OCI-LY1 (cell line): ENCODE results near the gene ZNF862.

Experiments used
- H2AFZ ChIP-seq: fragments of 200-600 bp; sonication (generic), shearing (Covaris generic); 2 replicates; pipeline ENCODE4 v1.6.0; 2014; ENCODE audit warnings: antibody characterized with exemption, mild to moderate bottlenecking, low read length
- H3F3A ChIP-seq: fragments of 200-600 bp; sonication (generic), shearing (Covaris generic); 2 replicates; pipeline ENCODE4 v1.6.0; 2014; ENCODE audit warnings: mild to moderate bottlenecking, antibody characterized with exemption, low read length, moderate library complexity; ENCODE audit not compliant: insufficient read depth
- H3K27ac ChIP-seq: fragments of 200-600 bp; sonication (generic); 2 replicates; pipeline ENCODE4 v1.5.1; 2014; ENCODE audit warnings: low read length, mixed run types, mild to moderate bottlenecking, low read depth; ENCODE audit not compliant: poor library complexity, severe bottlenecking
- H3K27me3 ChIP-seq: fragments of 200-600 bp; sonication (generic); 2 replicates; pipeline ENCODE4 v1.6.0; 2014; ENCODE audit warnings: antibody characterized with exemption, mild to moderate bottlenecking, low read length, moderate library complexity; ENCODE audit not compliant: insufficient read depth
- H3K36me3 ChIP-seq: fragments of 200-600 bp; sonication (generic); 2 replicates; pipeline ENCODE4 v1.6.1; 2014; ENCODE audit warnings: mild to moderate bottlenecking, antibody characterized with exemption, low read length, moderate library complexity, mixed read lengths; ENCODE audit not compliant: insufficient read depth
- H3K4me1 ChIP-seq: fragments of 200-600 bp; sonication (generic); 2 replicates; pipeline ENCODE4 v1.5.1; 2014; ENCODE audit warnings: mild to moderate bottlenecking, low read length, moderate library complexity; ENCODE audit not compliant: insufficient read depth, severe bottlenecking
- H3K4me2 ChIP-seq: fragments of 200-600 bp; sonication (generic), shearing (Covaris generic); 2 replicates; pipeline ENCODE4 v1.6.1; 2014; ENCODE audit warnings: low read length
- H3K4me3 ChIP-seq: fragments of 200-600 bp; sonication (generic); 2 replicates; pipeline ENCODE4 v1.5.1; 2014; ENCODE audit warnings: low read length, low read depth, mild to moderate bottlenecking, mixed read lengths; ENCODE audit not compliant: poor library complexity, severe bottlenecking
- H3K79me2 ChIP-seq: fragments of 200-600 bp; shearing (Covaris generic); 2 replicates; pipeline ENCODE4 v1.6.1; 2016; ENCODE audit warnings: mixed run types, low read length, mixed read lengths; ENCODE audit not compliant: insufficient read depth
- H3K9ac ChIP-seq: fragments of 200-600 bp; sonication (generic), shearing (Covaris generic); 2 replicates; pipeline ENCODE4 v1.6.1; 2014; ENCODE audit warnings: mild to moderate bottlenecking, low read length, mixed read lengths
- H3K9me2 ChIP-seq: fragments of 200-600 bp; sonication (generic), shearing (Covaris generic); 2 replicates; pipeline ENCODE4 v1.6.1; 2014; ENCODE audit warnings: low read depth, mild to moderate bottlenecking, low read length, mixed read lengths
- H3K9me3 ChIP-seq: fragments of 200-600 bp; shearing (Covaris generic); 2 replicates; pipeline ENCODE4 v1.6.1; 2014; ENCODE audit warnings: low read length, mixed read lengths
- H4K20me1 ChIP-seq: fragments of 200-600 bp; sonication (generic), shearing (Covaris generic); 2 replicates; pipeline ENCODE4 v1.6.0; 2016; ENCODE audit warnings: mild to moderate bottlenecking, low read length; ENCODE audit not compliant: insufficient read depth
- CTCF ChIP-seq: fragments of 200-600 bp; sonication (generic), shearing (Covaris generic); IDR thresholded peaks from 2 replicates; pipeline ENCODE4 v1.5.1; 2017; ENCODE audit warnings: mild to moderate bottlenecking, antibody characterized with exemption, low read length, moderate library complexity, mixed read lengths
- EZH2 ChIP-seq: fragments of 200-600 bp; sonication (generic), shearing (Covaris generic); IDR thresholded peaks from 2 replicates; pipeline ENCODE4 v1.8.0; 2017; ENCODE audit warnings: borderline replicate concordance, mixed run types, mild to moderate bottlenecking, antibody characterized with exemption, low read length, moderate library complexity, mixed read lengths

The ZNF862 gene

GRCh38 chr7:149817836-149818535 is 20.2 kb upstream of the ZNF862 start:
- H3K9ac ChIP-seq: no peak overlapping the region
- no peaks in the 10 kb centered on the region for H3K9me2 ChIP-seq
- H3K4me2 ChIP-seq: no peak overlapping the region
- no peaks in the 10 kb centered on the region for H3K4me1 ChIP-seq
- peaks cover 9% of the 10 kb centered on the region for H3K27me3 ChIP-seq
- no peaks in the 10 kb centered on the region for H4K20me1 ChIP-seq
- no peak overlapping the region for H3K27ac ChIP-seq
- no peak overlapping the region for H2AFZ ChIP-seq
- no peaks in the 10 kb centered on the region for H3K36me3 ChIP-seq
- no peaks in the 10 kb centered on the region for H3K79me2 ChIP-seq
- H3K9me3 ChIP-seq: no peaks in the 10 kb centered on the region
- no peaks in the 10 kb centered on the region for H3F3A ChIP-seq
- TF ChIP-seq EZH2 (no peak), CTCF (no peak)
- H3K4me3 ChIP-seq: no peak overlapping the region

- Histone ChIP-seq H2AFZ (no peak overlapping the region), H4K20me1 (no peaks in the 10 kb centered on the region), H3K9me3 (no peaks in the 10 kb centered on the region), H3K36me3 (no peaks in the 10 kb centered on the region), H3K27me3 (peaks cover 9% of the 10 kb centered on the region), H3K4me3 (no peak overlapping the region), H3K9ac (no peak overlapping the region), H3K9me2 (no peaks in the 10 kb centered on the region), H3K79me2 (no peaks in the 10 kb centered on the region), H3K27ac (no peak overlapping the region), H3F3A (no peaks in the 10 kb centered on the region), H3K4me2 (no peak overlapping the region), H3K4me1 (no peaks in the 10 kb centered on the region)
- no peak for TF ChIP-seq CTCF
- TF ChIP-seq EZH2: no peak
Measured at GRCh38 chr7:149818536-149818840, 19.7 kb upstream of the ZNF862 start.

- H2AFZ ChIP-seq: no peak overlapping the region
- H3K27ac ChIP-seq: no peak overlapping the region
- no peak overlapping the region for H3K4me3 ChIP-seq
Measured at GRCh38 chr7:149819141-149819960, 18.8 kb upstream of the ZNF862 start.

More at GRCh38 chr7:149819141-149819960, 18.8 kb upstream of the ZNF862 start:
- Histone ChIP-seq H3K4me2 (no peak overlapping the region), H3K9me2 (no peaks in the 10 kb centered on the region), H3K79me2 (no peaks in the 10 kb centered on the region), H3K9ac (no peak overlapping the region), H4K20me1 (no peaks in the 10 kb centered on the region), H3K9me3 (no peaks in the 10 kb centered on the region), H3F3A (no peaks in the 10 kb centered on the region), H3K4me1 (no peaks in the 10 kb centered on the region), H3K36me3 (no peaks in the 10 kb centered on the region), H3K27me3 (peaks cover 9% of the 10 kb centered on the region)
- no peak for TF ChIP-seq CTCF
- TF ChIP-seq EZH2: no peak
